Hepatocyte (in vitro differentiated cells): ENCODE measurements around the gene RBM8A. TPM values are rescaled to one million over a fixed set of nuclear protein-coding genes. Genes with fewer than 3 reads are reported as not detected.

Experiments
- DNase-seq: peaks from one replicate; pipeline ENCODE4 v3.0.0-alpha.2; 2016; ENCODE audit warnings: low spot score
- H2AFZ ChIP-seq: fragments of 200-600 bp; sonication (generic); 2 replicates; pipeline ENCODE4 v1.6.0; 2016; ENCODE audit warnings: antibody characterized with exemption, mild to moderate bottlenecking
- H3K27ac ChIP-seq: fragments of 200-600 bp; sonication (generic); 2 replicates; pipeline ENCODE4 v1.5.1; 2016; ENCODE audit warnings: mild to moderate bottlenecking
- H3K27me3 ChIP-seq: fragments of 200-600 bp; sonication (generic); 2 replicates; pipeline ENCODE4 v1.6.1; 2016
- H3K36me3 ChIP-seq: fragments of 200-600 bp; sonication (generic); replicated peaks from 2 replicates; pipeline ENCODE4 v1.5.1; 2016; ENCODE audit warnings: low read depth; ENCODE audit not compliant: insufficient read depth
- H3K4me1 ChIP-seq: fragments of 200-600 bp; sonication (generic); 2 replicates; pipeline ENCODE4 v1.5.1; 2016; ENCODE audit warnings: mild to moderate bottlenecking, moderate library complexity; ENCODE audit not compliant: insufficient read depth
- H3K4me2 ChIP-seq: fragments of 200-600 bp; sonication (generic); 2 replicates; pipeline ENCODE4 v1.6.0; 2016
- H3K4me3 ChIP-seq: fragments of 200-600 bp; sonication (generic); 2 replicates; pipeline ENCODE4 v1.5.1; 2016; ENCODE audit warnings: mild to moderate bottlenecking
- H3K79me2 ChIP-seq: fragments of 200-600 bp; sonication (generic); 2 replicates; pipeline ENCODE4 v1.6.0; 2017; ENCODE audit warnings: mild to moderate bottlenecking
- H3K9me2 ChIP-seq: fragments of 200-600 bp; sonication (generic); replicated peaks from 2 replicates; pipeline ENCODE4 v1.6.0; 2017; ENCODE audit warnings: mild to moderate bottlenecking; ENCODE audit not compliant: insufficient read depth
- H3K9me3 ChIP-seq: fragments of 200-600 bp; sonication (generic); 2 replicates; pipeline ENCODE4 v1.5.1; 2016; ENCODE audit warnings: low read depth, mild to moderate bottlenecking
- H4K20me1 ChIP-seq: fragments of 200-600 bp; sonication (generic); 2 replicates; pipeline ENCODE4 v1.6.0; 2016; ENCODE audit warnings: mild to moderate bottlenecking; ENCODE audit not compliant: insufficient read depth, poor library complexity, severe bottlenecking
- EZH2 ChIP-seq: fragments of 200-600 bp; sonication (generic); IDR thresholded peaks from 2 replicates; pipeline ENCODE4 v1.6.1; 2016; ENCODE audit warnings: antibody characterized with exemption, mild to moderate bottlenecking, borderline replicate concordance
- EZH2phosphoT487 ChIP-seq: fragments of 200-600 bp; sonication (generic); IDR thresholded peaks from one replicate; pipeline ENCODE4 v1.6.1; 2018; ENCODE audit warnings: antibody characterized with exemption, mild to moderate bottlenecking, low read depth, moderate library complexity; ENCODE audit not compliant: unreplicated experiment, severe bottlenecking
- WGBS: methylation state at CpG from one replicate; pipeline ENCODE4 v1.1.6; 2016; ENCODE audit warnings: low lambda C conversion rate; ENCODE audit errors: missing lambda C conversion rate; 5-methylcytosine and 5-hydroxymethylcytosine counted together
- polyA plus RNA-seq: library from polyadenylated mRNA; unstranded; fragments of >200 nt; fragmentation: Nextera tagmentation; extraction: Ambion mirVana; gene quantifications from 2 replicates; pipeline ENCODE4 v1.2.1, GENCODE V29; 2016
- total RNA-seq: library from RNA; depleted of rRNA; stranded (reverse); fragments of >200 nt; gene quantifications from 2 replicates; pipeline ENCODE4 v1.2.3, GENCODE V29; 2014
- TF ChIP-seq, protein P1 (sequence below): fragments of 200-600 bp; sonication (generic); IDR thresholded peaks from 2 replicates; pipeline ENCODE4 v1.5.1; 2016; ENCODE audit warnings: antibody characterized with exemption, mild to moderate bottlenecking; ENCODE audit not compliant: poor library complexity

RBM8A gene
- total and polyA plus RNA-seq, 2 experiments from 2014 or later: 141 to 185 TPM

DNA sequence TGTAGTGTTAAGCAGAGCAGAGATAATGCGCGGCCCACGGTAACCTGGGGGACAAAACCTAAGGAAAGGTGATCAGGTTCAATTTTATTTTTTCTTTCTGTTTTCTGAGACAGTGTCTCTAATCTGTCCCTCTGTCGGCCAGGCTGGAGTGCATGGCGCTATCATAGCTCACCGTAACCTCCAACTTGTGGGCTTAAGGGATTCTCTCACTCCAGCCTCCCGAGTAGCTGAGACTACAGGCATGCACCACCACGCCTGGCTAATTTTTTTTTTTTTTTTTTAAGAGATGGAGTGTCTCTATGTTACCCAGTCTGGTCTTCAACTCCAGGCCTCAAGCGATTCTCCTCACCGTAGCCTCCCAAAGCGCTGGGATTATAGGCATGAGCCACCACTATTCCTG, 40.9 kb downstream of the RBM8A start:
- Histone ChIP-seq H3K27me3 (peaks cover 20% of the 10 kb centered on the region), H3K4me3 (peak overlapping the region; percentile 65), H3K9me2 (no peaks in the 10 kb centered on the region), H4K20me1 (no peaks in the 10 kb centered on the region), H3K4me1 (peaks cover 8% of the 10 kb centered on the region), H3K27ac (no peak overlapping the region), H3K4me2 (peak overlapping the region; percentile 85), H3K79me2 (no peaks in the 10 kb centered on the region), H3K9me3 (no peaks in the 10 kb centered on the region), H2AFZ (peak overlapping the region; percentile 73), H3K36me3 (no peaks in the 10 kb centered on the region)
- no peak for DNase-seq
- 54% methylated on average over 11 of the region's 11 CpGs for WGBS
- TF ChIP-seq EZH2phosphoT487 (no peak), EZH2 (no peak)
- TF ChIP-seq, protein P1, sequence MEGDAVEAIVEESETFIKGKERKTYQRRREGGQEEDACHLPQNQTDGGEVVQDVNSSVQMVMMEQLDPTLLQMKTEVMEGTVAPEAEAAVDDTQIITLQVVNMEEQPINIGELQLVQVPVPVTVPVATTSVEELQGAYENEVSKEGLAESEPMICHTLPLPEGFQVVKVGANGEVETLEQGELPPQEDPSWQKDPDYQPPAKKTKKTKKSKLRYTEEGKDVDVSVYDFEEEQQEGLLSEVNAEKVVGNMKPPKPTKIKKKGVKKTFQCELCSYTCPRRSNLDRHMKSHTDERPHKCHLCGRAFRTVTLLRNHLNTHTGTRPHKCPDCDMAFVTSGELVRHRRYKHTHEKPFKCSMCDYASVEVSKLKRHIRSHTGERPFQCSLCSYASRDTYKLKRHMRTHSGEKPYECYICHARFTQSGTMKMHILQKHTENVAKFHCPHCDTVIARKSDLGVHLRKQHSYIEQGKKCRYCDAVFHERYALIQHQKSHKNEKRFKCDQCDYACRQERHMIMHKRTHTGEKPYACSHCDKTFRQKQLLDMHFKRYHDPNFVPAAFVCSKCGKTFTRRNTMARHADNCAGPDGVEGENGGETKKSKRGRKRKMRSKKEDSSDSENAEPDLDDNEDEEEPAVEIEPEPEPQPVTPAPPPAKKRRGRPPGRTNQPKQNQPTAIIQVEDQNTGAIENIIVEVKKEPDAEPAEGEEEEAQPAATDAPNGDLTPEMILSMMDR: no peak

DNA sequence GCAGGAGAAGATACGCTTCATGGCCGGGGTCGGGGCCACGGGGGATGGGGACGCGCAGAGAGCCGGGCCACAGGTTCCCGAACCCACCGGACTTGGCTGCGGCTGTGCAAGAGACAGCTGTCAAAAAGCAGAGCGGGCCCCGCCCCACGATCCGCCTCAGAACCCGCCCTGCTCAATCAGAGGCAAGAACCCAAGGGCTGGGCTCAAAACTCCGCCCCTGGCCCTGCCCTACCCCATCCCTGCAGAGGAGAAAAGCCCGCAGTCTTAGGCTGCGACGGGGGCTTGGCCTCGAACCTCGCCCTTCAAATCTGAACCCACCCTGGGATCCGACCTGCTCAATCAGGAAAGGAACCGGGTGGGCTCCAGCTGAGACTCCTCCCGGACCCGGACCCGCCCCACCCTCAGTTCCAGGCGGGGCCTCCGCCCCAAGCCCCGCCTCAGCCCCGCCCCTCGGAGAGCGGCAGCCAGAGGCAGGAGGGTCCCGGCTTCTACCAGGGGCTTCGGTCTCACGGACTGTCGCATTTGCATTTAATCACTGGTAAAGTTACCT, 41.5 kb downstream of the RBM8A start, which contains the start of gene ANKRD35:
TSS of gene ANKRD35 (minus strand) at position 129 of the 550 bp plus-strand sequence. CDS start at position 21, 108 bp downstream.
- H4K20me1 ChIP-seq: no peaks in the 10 kb centered on the region
- H3K79me2 ChIP-seq: no peaks in the 10 kb centered on the region
- DNase-seq: peak; percentile 90
- no peaks in the 10 kb centered on the region for H3K36me3 ChIP-seq
- TF ChIP-seq, protein P1: no peak
- TF ChIP-seq EZH2 (no peak), EZH2phosphoT487 (no peak)
- H2AFZ ChIP-seq: peak within 1 kb of the TSS; percentile 73
- H3K9me3 ChIP-seq: no peaks in the 10 kb centered on the region
- H3K9me2 ChIP-seq: no peaks in the 10 kb centered on the region
- H3K4me3 ChIP-seq: peak within 1 kb of the TSS; percentile 65
- WGBS: 7% methylated on average over 3 of the region's 36 CpGs
- H3K4me1 ChIP-seq: peaks cover 4% of the 10 kb centered on the region
- no peak within 1 kb of the TSS for H3K27ac ChIP-seq
- peak within 1 kb of the TSS; percentile 85 for H3K4me2 ChIP-seq
- peaks cover 20% of the 10 kb centered on the region for H3K27me3 ChIP-seq

DNA sequence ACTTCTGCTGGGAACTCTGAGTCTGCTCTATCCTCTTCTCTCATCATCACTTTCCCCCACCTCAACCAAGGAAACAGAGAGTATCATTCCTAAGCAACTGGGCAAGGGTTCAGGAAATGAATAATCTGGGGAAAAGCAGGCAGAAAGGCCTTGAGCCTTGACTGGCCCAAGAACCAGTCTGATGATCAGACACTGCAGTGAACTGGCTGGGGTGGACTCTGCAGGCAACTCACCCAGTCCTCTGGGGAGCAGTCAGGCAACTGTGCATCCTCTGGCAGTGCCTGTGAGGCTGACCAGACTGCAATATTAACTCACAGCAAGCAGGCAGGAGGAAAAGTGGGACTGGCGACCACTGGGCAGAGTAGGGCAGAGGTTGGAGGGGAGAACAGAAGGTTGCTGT, 42.6 kb downstream of the RBM8A start:
- no peak overlapping the region for H3K27ac ChIP-seq
- no peaks in the 10 kb centered on the region for H3K36me3 ChIP-seq
- H4K20me1 ChIP-seq: no peaks in the 10 kb centered on the region
- no peaks in the 10 kb centered on the region for H3K9me3 ChIP-seq
- no peak overlapping the region for H3K4me2 ChIP-seq
- H3K4me1 ChIP-seq: peaks cover 4% of the 10 kb centered on the region
- peaks cover 20% of the 10 kb centered on the region for H3K27me3 ChIP-seq
- 69% methylated on average over 1 of the region's 1 CpG for WGBS
- TF ChIP-seq EZH2phosphoT487 (no peak), EZH2 (no peak)
- TF ChIP-seq, protein P1: no peak
- H3K79me2 ChIP-seq: no peaks in the 10 kb centered on the region
- DNase-seq: no peak
- H2AFZ ChIP-seq: no peak overlapping the region
- no peaks in the 10 kb centered on the region for H3K9me2 ChIP-seq
- no peak overlapping the region for H3K4me3 ChIP-seq
